ENCODE measurements around the gene ADD1. TPM values are rescaled to one million over a fixed set of nuclear protein-coding genes. Genes with fewer than 3 reads are reported as not detected.

ADD1 gene
- total and polyA plus RNA-seq, 11 donors: 179 to 275 (median 215) TPM

DNA sequence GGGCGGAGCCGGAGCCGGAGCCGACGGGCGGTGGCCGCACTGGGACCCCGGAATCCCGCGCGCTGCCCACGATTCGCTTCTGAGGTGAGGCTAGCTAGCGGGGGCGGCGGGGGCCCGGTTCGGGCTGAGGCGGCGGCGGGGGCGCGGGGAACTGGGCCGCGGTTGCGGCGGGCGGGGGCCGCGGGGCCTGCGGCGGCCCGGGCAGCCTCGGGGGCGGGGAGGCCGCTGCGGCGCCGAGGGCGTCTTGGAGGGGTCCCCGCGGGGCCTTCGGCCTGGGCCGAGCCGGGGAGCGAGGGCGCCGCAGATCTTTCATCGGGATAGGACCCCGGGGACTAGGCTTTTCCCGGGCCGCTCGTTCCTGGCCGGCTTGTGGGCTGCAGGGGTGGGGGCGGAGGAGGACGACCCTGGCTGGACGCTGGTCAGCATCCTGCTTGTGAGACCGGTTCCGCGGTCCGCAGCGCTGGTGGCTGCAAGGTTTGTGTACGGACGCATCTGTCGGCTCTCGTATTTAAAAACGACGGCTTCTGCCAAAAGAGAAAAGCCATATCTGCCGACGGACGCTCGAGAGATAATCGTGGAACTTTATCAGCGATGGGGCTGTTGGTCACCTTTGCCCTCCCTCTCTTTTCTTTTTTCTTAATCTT lies 419 bp downstream of the ADD1 start:
- peaks cover 0 to 65% (median 42%) of the 10 kb centered on the region in 12 donors for H3K4me1 ChIP-seq
- DNase-seq: peak; percentile 60 to 81 (median 65)
- TF ChIP-seq POLR2A (IDR thresholded peaks at IDR 0.05): no peak
- TF ChIP-seq, protein P1, sequence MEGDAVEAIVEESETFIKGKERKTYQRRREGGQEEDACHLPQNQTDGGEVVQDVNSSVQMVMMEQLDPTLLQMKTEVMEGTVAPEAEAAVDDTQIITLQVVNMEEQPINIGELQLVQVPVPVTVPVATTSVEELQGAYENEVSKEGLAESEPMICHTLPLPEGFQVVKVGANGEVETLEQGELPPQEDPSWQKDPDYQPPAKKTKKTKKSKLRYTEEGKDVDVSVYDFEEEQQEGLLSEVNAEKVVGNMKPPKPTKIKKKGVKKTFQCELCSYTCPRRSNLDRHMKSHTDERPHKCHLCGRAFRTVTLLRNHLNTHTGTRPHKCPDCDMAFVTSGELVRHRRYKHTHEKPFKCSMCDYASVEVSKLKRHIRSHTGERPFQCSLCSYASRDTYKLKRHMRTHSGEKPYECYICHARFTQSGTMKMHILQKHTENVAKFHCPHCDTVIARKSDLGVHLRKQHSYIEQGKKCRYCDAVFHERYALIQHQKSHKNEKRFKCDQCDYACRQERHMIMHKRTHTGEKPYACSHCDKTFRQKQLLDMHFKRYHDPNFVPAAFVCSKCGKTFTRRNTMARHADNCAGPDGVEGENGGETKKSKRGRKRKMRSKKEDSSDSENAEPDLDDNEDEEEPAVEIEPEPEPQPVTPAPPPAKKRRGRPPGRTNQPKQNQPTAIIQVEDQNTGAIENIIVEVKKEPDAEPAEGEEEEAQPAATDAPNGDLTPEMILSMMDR (IDR thresholded peaks at IDR 0.05): no peak
- intact Hi-C loops (cut with DNase I): loop anchor here in 7 of 10 donors (2.0 to 10.0 kb wide), 9 partner anchors 37 to 91 kb away; no protein-coding TSS in a partner anchor
- no peaks in the 10 kb centered on the region for H3K36me3 ChIP-seq
- H3K27ac ChIP-seq: peak overlapping the region; percentile 86 to 98 (median 96)
- H3K9me3 ChIP-seq: peaks cover 0 to 2% (median 0%) of the 10 kb centered on the region in 12 donors
- H3K4me3 ChIP-seq: peak overlapping the region; percentile 60 to 98 (median 80)
- H3K27me3 ChIP-seq: no peaks in the 10 kb centered on the region
- whole genome bisulfite sequencing, 4 donors: 0 to 1% (median 1%) methylated on average over 17 to 74 of the region's 74 CpGs
- ATAC-seq: peak in 2 of 4 donors; percentile 2 to 21

- no peaks in the 10 kb centered on the region for H3K36me3 ChIP-seq
- no peak for DNase-seq
- H3K9me3 ChIP-seq: no peaks in the 10 kb centered on the region
- WGBS, 4 donors: 87 to 89% (median 88%) methylated on average over 2 of the region's 2 CpGs
- no peaks in the 10 kb centered on the region for H3K27me3 ChIP-seq
- H3K4me1 ChIP-seq: peaks cover 0 to 76% (median 54%) of the 10 kb centered on the region in 12 donors
- no peak for ATAC-seq
- TF ChIP-seq POLR2A (IDR thresholded peaks at IDR 0.05): no peak
- TF ChIP-seq, protein P1 (IDR thresholded peaks at IDR 0.05): no peak
- H3K27ac ChIP-seq: no peak overlapping the region
- intact Hi-C loops (cut with DNase I): loop anchor here in 5 of 10 donors (5.0 to 10.0 kb wide), 4 partner anchors 36 to 89 kb away; no protein-coding TSS in a partner anchor
- H3K4me3 ChIP-seq: peak overlapping the region in 1 of 12 donors; percentile 20
These were observed 2.5 kb downstream of the ADD1 start for GRCh38 chr4:2846172-2846571.

DNA sequence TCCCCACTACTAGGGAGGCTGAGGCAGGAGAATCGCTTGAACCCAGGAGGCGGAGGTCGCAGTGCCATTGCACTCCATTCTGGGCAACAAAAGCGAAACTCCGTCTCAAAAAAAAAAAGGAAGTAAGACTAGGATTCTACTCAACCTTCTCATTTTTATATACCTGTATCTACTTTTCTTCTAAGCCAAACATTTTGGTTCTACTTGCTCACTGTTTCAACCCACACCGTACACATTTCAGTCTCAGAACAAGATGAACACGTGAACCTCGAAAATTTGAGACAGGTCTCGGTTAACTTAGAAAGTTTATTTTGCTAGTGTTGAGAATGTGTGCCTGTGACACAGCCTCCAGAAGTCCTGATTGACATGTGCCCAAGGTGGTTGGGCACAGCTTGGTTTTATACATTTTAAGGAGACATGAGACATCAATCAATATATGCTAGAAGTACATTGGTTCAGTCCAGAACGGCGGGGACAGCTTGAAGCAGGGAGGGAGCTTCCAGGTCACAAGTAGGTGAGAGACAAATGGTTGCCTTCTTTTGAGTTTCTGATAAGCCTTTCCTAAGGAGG lies 3.7 kb downstream of the ADD1 start:
- Histone ChIP-seq H3K4me3 (no peak overlapping the region), H3K9me3 (no peaks in the 10 kb centered on the region), H3K4me1 (peaks cover 0 to 82% (median 62%) of the 10 kb centered on the region in 12 donors), H3K27ac (peak overlapping the region in 1 of 12 donors; percentile 39), H3K36me3 (no peaks in the 10 kb centered on the region), H3K27me3 (no peaks in the 10 kb centered on the region)
- no peak for DNase-seq
- intact Hi-C loops (cut with DNase I): loop anchor here in 5 of 10 donors (5.0 to 10.0 kb wide), 4 partner anchors 35 to 87 kb away; no protein-coding TSS in a partner anchor
- 85 to 89% (median 86%) methylated on average over 11 of the region's 11 CpGs for WGBS, 4 donors
- TF ChIP-seq POLR2A (IDR thresholded peaks at IDR 0.05): no peak
- TF ChIP-seq, protein P1 (IDR thresholded peaks at IDR 0.05): no peak
- no peak for ATAC-seq

GRCh38 chr4:2848449-2848848 lies 4.8 kb downstream of the ADD1 start:
- no peaks in the 10 kb centered on the region for H3K9me3 ChIP-seq
- WGBS, 4 donors: 80 to 86% (median 83%) methylated on average over 2 of the region's 2 CpGs
- no peak for ATAC-seq
- H3K4me3 ChIP-seq: no peak overlapping the region
- no peak for DNase-seq
- intact Hi-C loops (cut with DNase I): loop anchor here in 5 of 10 donors (5.0 to 10.0 kb wide), 4 partner anchors 34 to 86 kb away; no protein-coding TSS in a partner anchor
- peaks cover 9 to 85% (median 66%) of the 10 kb centered on the region in 12 donors for H3K4me1 ChIP-seq
- H3K27ac ChIP-seq: peak overlapping the region in 3 of 12 donors; percentile 16 to 43 (median 39)
- TF ChIP-seq, protein P1 (IDR thresholded peaks at IDR 0.05): no peak
- TF ChIP-seq POLR2A (IDR thresholded peaks at IDR 0.05): no peak
- H3K27me3 ChIP-seq: no peaks in the 10 kb centered on the region
- H3K36me3 ChIP-seq: peaks cover 0 to 4% (median under 1%) of the 10 kb centered on the region in 9 donors

Data from heart left ventricle (tissue), 16 donors.